Activated CD8-positive, alpha-beta memory T cell treated with anti-CD3 and anti-CD28 coated beads, Interleukin-2, amount 50 U/mL, for 48 hours (primary cell): ENCODE results near the gene NET1.

Experiments used
- DNase-seq: peaks from one replicate; pipeline ENCODE4 v3.0.0-alpha.2; 2020

The NET1 gene

GRCh38 chr10:5467207-5467535 lies 54.8 kb downstream of the NET1 start:
- DNase-seq: no peak

- no peak for DNase-seq
These were observed 55.4 kb downstream of the NET1 start for GRCh38 chr10:5467634-5468255.

DNA sequence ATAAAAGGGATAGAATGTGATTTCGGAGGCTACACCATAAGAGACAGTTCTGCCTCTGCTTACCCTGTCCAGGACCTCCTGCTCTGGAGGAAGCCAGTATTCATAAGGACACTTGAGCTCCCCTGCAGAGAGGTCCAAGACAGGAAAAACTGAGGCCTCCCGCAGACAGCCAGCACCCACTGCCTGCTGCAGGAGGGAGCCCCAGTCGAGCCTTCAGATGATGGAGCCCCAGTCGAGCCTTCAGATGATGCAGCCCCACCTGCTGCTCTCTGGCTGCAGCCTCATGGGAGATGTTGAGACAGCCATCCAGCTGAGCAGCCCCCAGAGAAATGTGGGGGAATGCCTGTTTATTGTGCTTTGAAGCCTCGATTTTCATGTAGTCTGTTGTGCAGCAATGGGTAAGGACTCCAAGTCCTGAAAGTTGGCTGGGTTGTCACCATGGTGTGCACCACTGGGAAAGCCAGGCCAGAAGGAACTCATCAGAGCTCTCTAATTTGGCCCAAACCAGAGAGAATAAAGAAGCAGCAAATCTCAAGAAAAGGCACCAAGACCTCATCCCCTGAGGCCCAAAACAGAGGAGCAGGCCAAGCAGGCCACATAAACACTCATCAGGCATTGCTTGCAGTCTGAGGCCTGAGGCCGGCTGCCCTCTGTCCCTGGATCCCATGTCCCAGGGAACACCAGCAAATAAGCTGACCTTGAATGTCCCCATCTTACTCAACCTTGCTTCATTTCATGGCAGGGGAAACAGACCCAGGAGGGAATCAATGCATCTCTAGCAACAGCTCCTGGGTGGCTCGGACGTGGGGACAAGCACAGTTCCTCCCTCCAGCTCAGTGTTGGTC lies 56.1 kb downstream of the NET1 start:
- no peak for DNase-seq

DNA sequence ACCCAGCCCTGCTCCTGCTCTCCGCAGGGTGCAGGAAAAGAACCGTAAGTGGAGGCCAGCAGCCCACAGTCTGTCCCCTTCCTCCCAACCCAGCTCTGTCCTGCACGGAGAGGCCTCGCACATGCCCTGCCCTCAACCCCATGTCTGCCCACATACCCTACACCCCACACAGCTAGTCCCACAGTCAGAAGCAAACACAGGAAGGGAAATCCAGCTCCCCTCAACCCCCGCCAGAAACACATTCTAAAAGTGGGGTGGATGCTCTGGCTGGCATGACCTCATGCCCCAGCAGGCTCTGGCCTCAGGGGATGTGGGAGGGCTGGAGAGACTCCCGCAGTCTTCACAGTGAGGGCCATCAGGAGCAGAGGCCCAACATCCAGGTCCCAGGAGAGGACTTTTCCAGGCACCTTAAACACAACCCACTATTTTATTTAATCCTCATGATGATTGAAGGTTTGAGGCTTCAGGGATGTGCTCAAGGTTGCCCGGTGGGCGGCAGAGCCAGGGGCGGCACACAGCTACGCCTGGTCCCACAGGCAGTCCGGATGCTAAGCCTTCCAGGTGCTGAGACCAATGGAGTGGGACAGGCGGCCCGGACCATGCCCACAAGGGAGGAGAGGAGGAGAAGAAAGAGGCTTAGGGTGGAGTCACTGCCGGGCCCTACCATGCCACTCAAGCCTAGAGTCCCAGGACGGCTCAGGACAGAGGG lies 57.1 kb downstream of the NET1 start:
- DNase-seq: no peak

GRCh38 chr10:5470062-5470751 lies 57.9 kb downstream of the NET1 start:
- DNase-seq: no peak

DNA sequence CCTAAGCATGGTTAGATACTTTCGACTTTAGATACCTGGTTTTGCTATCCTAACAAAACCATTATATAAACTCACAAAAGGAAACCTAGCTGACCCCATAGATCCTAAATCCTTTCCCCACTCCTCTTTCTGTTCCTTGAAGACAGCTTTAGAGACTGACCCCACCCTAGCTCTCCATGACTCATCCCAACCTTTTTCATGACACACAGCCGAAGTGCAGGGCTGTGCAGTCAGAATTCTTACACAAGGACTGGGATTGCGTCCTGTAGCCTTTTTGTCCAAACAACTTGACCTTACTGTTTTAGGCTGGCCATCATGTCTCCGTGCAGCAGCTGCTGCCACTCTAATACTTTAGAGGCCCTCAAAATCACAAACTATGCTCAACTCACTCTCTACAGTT lies 62.3 kb downstream of the NET1 start:
- peak; percentile 7 for DNase-seq

DNA sequence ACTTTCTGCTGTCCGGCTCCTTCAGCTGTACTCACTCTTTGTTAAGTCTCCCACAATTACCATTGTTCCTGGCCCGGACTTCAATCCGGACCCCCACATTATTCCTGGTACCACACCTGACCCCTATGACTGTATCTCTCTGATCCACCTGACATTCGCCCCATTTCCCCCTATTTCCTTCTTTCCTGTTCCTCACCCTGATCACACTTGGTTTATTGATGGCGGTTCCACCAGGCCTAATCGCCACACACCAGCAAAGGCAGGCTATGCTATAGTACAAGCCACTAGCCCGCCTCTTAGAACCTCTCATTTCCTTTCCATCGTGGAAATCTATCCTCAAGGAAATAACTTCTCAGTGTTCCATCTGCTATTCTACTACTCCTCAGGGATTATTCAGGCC lies 62.7 kb downstream of the NET1 start:
- DNase-seq: peak; percentile 7

DNA sequence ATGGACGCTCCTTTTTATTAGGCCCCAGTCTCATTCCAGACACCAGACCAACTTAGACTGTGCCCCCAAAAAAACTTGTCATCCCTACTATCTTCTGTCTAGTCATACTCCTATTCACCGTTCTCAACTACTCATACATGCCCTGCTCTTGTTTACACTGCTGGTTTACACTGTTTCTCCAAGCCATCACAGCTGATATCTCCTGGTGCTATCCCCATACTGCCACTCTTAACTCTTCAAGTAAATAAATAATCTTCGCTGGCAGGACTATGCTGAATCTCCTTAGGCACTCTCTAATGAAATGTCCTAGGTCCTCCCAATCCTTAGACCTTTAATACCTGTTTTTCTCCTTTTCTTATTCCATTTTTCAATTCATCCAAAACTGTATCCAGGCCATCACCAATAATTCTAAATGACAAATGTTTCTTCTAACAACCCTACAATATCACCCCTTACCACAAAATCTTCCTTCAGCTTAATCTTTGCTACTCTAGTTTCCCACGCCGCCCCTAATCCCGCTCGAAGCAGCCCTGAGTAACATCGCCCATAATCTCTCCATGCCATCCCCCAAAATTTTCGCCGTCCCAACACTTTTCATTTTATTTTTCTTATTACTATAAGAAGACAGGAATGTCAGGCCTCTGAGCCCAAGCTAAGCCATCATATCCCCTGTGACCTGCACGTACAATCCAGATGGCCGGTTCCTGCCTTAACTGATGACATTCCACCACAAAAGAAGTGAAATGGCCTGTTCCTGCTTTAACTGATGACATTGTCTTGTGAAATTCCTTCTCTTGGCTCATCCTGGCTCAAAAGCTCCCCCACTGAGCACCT lies 63.8 kb downstream of the NET1 start:
- DNase-seq: peak; percentile 12

- peak; percentile 29 for DNase-seq
These were observed 64.7 kb downstream of the NET1 start for GRCh38 chr10:5476918-5477525.

DNA sequence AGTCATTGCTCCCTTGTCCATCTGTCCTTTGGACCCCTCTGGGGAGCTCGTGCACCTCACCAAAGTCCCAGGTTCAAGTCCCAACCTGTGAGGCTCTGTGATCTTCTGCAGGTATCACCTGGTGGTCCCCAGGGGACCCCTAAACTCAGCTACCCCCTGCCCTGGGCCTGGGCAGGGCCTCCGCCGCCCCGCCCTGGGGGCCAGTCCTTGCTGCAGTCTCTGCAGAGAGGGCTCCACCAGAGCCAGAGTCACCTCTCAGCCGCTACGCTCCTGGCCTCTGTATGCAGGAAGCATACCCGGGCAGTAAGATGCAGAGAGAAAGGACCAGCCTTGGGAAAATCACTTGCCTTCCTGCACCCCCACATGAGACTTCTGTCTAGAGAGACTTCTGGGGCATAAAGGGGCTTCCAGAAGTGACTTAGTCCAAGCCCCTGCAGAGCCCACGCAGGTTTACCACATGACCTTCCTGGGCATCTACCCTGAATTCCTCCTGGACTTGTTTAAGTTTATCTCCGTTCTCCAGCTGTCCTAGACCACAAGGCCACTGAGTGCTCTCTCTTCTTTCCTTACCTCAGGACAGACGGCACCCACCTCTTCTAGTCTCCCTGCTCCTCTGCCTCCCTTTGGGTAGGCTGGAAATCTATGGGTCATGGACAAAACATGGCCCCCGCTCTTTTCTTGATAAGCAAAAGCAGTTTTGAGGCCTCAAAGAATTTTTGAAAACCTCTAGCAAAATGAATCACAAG lies 65.8 kb downstream of the NET1 start:
- peak; percentile 25 for DNase-seq

DNA sequence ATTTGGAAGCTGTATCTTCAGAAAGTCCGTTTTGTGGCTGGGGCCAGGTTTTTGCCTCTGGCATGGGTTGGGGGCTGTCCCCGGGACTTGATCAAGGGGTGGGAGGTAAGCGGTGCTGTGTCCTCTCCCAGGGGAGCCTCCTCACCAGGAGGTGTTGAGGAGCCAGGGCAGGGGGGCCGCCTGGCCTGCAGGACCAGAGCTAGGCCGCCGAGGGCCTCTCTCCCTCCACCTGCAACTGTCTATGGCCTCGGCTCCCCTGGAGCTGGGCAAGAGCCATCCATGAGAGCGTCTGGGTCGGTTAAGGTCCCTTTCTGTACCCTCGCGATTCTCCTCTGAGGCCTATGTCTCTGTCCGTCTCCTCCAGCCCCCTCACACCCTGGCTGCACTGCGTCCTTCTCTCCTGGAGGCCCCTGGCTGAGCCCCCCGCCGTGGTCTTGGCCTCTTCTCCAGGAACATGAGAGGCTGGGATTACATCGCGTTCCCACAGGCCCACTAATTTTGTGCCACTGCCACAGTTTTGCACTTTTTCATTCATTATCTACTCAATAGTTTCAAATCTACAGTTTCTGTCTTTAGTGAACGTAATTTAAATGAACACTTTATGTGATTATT lies 66.4 kb downstream of the NET1 start:
- peak; percentile 33 for DNase-seq

- DNase-seq: peak; percentile 42
These were observed 67.3 kb downstream of the NET1 start for GRCh38 chr10:5479481-5480161.

GRCh38 chr10:5480162-5480941 lies 68.0 kb downstream of the NET1 start:
- no peak for DNase-seq

DNA sequence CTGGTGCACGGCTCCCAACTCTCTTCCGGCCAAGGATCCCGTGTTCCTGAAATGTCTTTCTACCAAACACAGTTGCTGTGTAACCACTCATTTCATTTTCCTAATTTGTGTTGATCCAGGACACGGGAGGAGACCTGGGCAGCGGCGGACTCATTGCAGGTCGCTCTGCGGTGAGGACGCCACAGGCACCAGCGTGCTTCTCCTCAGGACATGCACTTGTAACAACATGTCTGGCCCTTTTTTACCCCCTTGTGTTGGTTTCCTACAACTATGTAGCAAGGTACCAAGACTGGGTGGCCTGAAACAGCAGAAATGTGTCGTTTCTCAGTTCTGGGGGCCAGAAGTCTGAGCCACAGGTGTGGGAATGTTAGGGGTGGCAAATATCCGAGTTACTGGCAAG lies 68.8 kb downstream of the NET1 start:
- peak; percentile 40 for DNase-seq

GRCh38 chr10:5482016-5482415 lies 69.7 kb downstream of the NET1 start:
- DNase-seq: peak; percentile 39

- no peak for DNase-seq
These were observed 71.8 kb downstream of the NET1 start for GRCh38 chr10:5484205-5484604.

- no peak for DNase-seq
These were observed 72.9 kb downstream of the NET1 start for GRCh38 chr10:5485290-5485689.

GRCh38 chr10:5485948-5486852 lies 73.8 kb downstream of the NET1 start:
- DNase-seq: no peak
